22Rv1 (cell line): Measurements from ENCODE around the gene SCNN1B.

Experiments
- H3K27ac ChIP-seq: fragments of 450-650 bp; 2 replicates; pipeline ENCODE4 v1.5.1; 2017
- ZFX ChIP-seq: fragments of 450-650 bp; IDR thresholded peaks from 2 replicates; pipeline ENCODE4 v1.6.1; 2017; ENCODE audit warnings: antibody characterized with exemption, borderline replicate concordance
- TF ChIP-seq, protein P1 (sequence below): fragments of 450-650 bp; IDR thresholded peaks from 2 replicates; pipeline ENCODE4 v1.5.1; 2017; ENCODE audit warnings: mild to moderate bottlenecking

SCNN1B gene

GRCh38 chr16:23301251-23302044 lies 654 bp upstream of the SCNN1B start:
- H3K27ac ChIP-seq = no peak overlapping the region
- TF ChIP-seq, protein P1, sequence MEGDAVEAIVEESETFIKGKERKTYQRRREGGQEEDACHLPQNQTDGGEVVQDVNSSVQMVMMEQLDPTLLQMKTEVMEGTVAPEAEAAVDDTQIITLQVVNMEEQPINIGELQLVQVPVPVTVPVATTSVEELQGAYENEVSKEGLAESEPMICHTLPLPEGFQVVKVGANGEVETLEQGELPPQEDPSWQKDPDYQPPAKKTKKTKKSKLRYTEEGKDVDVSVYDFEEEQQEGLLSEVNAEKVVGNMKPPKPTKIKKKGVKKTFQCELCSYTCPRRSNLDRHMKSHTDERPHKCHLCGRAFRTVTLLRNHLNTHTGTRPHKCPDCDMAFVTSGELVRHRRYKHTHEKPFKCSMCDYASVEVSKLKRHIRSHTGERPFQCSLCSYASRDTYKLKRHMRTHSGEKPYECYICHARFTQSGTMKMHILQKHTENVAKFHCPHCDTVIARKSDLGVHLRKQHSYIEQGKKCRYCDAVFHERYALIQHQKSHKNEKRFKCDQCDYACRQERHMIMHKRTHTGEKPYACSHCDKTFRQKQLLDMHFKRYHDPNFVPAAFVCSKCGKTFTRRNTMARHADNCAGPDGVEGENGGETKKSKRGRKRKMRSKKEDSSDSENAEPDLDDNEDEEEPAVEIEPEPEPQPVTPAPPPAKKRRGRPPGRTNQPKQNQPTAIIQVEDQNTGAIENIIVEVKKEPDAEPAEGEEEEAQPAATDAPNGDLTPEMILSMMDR = no peak
- no peak for TF ChIP-seq ZFX

DNA sequence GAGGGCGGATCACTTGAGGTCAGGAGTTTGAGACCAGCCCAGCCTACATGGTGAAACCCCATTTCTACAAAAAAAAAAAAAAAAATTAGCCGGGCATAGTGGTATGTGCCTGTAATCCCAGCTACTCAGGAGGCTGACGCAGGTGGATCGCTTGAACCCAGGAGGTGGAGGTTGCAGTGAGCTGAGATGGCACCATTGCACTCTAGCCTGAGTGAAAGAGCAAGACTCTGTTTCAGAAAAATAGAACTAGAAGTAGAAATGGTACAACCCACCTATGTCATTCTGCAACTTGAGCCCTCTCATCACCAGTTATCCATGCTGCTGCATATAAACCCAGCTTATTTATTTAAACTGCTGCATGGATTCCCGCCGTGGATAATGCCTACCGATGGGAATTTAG lies 1.6 kb downstream of the SCNN1B start:
- no peak overlapping the region for H3K27ac ChIP-seq
- TF ChIP-seq ZFX = no peak
- TF ChIP-seq, protein P1 = no peak

DNA sequence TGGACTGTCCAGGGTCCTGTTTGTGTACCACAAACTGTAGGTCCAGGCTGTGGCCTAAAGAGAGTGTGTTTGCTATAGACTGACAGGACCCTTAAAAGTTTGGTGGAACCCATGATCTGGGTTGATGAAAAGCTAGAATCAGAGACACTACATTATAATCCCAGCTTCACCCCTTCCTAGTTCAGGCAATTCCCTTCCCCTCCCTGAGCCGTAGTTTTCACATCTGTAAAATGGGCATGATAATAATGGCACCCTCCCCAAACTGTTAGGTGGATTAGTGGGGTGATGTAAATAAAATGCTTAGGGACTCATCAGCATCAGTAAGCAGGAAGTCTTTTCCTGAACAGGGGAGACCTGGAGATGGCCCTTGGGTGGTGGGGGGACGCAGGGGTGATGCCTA lies 2.5 kb downstream of the SCNN1B start:
- H3K27ac ChIP-seq = no peak overlapping the region
- TF ChIP-seq, protein P1 = no peak

DNA sequence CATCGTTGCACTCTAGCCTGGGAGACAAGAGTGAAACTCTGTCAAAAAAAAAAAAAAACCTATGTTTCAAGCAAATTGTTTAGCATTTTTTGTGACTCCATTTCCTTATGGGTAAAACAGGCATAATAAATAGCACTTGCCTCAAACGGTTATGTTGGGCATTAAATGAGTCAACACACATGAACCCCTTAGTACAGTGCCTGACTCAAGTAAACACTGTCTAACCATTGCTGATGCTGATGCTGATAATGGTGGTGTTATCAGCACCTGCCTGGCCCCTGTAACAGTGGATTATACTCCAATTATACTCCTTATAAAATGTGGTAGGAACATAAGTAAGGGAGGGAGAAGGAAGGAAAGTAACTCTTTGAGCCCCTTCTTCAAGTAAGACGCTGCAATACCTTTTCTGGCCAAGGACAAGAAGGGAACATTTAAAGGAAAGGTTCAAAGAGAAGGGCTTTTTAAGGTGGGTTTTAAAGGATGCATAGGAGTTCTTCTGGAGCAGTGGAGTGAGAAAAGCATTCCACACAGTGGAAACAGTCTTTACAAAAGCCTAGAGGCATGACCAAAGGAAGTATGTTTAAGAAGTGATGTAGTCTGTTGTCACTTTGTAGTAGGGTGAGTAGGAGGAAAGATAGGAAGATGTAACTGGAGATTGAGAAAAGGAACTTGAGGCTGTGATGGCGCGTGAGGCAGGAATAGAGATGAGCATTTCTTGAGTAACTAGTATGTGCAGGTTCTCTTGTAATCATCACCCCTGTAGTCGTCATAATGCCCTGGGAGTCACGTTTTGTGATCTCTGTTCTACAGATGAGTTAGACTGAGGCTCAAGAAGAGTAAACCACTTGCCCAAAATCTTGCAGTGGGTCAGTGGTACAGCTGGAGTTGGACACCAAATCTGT lies 4.3 kb downstream of the SCNN1B start:
- TF ChIP-seq, protein P1 = no peak
- TF ChIP-seq ZFX = no peak
- no peak overlapping the region for H3K27ac ChIP-seq

- TF ChIP-seq ZFX = no peak
- TF ChIP-seq, protein P1 = no peak
- no peak overlapping the region for H3K27ac ChIP-seq
Observed at GRCh38 chr16:23310217-23310616, 8.1 kb downstream of the SCNN1B start.

DNA sequence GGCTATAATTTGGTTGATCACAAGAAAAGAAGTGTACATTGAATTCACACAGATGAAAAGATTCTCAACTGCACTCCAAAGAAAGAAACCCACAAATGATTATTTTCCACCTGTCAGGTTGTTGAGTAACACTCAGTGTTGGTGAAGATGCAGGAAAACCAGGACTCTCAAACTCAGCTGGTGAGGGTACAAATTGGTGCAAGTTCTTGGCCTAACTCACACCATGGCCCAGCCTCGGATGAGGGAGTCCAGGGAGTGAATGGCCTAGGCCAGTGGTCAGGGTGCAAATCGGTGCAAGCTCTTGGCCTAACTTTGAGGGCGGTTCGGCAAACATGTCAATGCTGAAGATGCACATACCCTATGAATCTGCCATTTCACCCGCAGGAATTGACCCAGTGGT lies 8.6 kb downstream of the SCNN1B start:
- no peak overlapping the region for H3K27ac ChIP-seq
- TF ChIP-seq, protein P1 = no peak
- no peak for TF ChIP-seq ZFX

DNA sequence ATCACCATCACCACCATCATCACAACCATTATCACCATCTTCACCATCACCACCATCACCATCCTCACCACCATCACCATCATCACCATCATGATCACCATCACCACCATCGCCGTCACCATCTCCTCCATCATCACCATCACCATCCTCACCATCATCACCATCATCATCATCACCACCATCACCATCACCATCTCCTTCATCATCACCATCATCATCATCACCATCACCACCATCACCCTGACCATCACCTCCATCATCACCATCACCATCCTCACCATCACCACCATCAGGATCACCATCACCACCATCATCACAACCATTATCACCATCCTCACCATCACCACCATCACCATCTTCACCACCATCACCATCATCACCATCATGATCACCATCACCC lies 14.1 kb downstream of the SCNN1B start:
- no peak overlapping the region for H3K27ac ChIP-seq
- TF ChIP-seq, protein P1 = no peak
- TF ChIP-seq ZFX = no peak
